Measurements from ENCODE around the gene EHBP1L1.

DNA sequence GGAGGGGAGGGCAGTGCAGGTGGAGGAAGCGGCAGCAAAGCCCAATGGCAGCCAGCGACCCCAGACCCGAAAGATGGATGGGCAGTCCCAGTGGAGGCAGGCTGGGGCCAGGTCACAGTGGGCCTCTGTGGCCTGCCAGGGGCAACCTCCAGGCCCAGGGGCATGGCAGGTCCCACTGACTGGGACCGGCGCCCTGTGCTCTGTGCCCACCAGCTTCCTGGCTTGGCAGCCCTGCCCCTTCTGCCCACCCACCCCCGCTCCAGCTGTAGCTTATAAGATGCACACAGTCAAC, 24.0 kb downstream of the EHBP1L1 start:
- TF ChIP-seq SRSF9 (IDR thresholded peaks at IDR 0.05; ENCODE audit: borderline replicate concordance, insufficient read depth, low read depth, low read length, poor library complexity, severe bottlenecking) (no peak), ZNF780A (CRISPR knock-in tag; IDR thresholded peaks at IDR 0.05) (no peak)

All from HepG2 (cell line).